ENCODE measurements around the gene SLC1A1.
A peak's percentile ranks its signal among the peaks of the same experiment; 100 is the strongest.

SLC1A1 gene

DNA sequence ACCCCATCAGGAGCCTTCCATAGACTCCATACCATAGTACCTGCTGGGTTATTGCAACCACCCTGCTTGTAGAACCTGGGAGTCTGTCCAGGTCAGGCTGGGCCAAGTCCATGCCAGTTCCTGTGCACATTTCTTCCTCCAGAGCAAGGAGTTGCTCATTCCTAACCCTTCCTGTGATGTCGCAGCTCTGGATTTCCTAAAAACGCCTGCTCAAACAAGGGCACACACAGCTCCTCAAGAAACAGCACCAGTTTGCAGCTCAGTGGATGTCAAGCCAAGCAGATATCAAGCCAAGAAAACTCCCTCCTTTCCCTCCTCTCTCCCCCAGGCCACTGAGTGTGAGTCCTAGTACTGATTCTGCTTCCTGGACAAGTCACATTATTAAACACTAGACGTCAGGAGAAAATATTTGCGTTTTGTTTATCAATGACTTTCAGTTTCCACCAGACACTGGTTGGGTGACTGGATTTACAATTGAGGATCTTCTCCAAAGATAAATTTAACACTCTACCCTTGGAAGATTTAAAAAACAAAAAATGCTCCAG is 59.6 kb downstream of the SLC1A1 start:
- DNase-seq (ENCODE audit: low spot score): no peak
- no peak overlapping the region for H3K4me3 ChIP-seq
- peak overlapping the region in 1 of 2 donors; percentile 25 for H3K27ac ChIP-seq
- TF ChIP-seq, protein P1, sequence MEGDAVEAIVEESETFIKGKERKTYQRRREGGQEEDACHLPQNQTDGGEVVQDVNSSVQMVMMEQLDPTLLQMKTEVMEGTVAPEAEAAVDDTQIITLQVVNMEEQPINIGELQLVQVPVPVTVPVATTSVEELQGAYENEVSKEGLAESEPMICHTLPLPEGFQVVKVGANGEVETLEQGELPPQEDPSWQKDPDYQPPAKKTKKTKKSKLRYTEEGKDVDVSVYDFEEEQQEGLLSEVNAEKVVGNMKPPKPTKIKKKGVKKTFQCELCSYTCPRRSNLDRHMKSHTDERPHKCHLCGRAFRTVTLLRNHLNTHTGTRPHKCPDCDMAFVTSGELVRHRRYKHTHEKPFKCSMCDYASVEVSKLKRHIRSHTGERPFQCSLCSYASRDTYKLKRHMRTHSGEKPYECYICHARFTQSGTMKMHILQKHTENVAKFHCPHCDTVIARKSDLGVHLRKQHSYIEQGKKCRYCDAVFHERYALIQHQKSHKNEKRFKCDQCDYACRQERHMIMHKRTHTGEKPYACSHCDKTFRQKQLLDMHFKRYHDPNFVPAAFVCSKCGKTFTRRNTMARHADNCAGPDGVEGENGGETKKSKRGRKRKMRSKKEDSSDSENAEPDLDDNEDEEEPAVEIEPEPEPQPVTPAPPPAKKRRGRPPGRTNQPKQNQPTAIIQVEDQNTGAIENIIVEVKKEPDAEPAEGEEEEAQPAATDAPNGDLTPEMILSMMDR (IDR thresholded peaks at IDR 0.05): no peak

DNA sequence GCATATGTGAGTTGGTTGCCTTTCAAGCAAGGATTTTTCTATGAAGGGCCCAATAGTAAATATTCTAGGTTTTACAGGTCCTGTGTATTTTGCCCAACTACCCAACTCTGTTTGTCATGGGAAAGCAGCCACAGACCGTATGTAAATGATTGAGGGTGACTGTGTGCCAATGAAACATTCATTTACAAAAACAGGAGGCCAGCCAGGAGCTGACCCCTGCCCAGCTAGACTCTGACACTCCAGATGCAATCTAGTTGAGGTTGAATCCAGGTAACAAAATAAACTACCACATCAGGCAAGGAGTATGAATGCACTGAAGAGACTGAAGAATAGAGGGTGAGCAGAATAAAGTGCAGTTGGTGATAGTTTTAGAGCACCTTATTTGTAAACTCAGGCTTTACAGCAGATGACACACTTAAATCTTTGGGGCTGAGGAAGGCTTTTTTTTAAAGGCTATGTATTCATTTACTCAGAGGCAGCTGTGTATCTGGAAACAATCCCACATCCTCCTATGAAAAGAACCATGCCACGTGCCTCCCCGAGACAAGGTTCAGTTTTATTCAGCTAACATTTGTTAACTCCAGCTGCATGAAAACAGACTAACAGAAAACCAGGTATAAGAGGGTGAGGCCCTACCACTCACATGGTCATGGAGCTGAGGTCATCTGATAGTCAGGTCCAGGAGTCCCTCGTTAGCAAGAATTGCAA is 60.7 kb downstream of the SLC1A1 start:
- DNase-seq (ENCODE audit: low spot score): no peak
- no peak overlapping the region for H3K27ac ChIP-seq
- no peak overlapping the region for H3K4me3 ChIP-seq
- TF ChIP-seq, protein P1 (IDR thresholded peaks at IDR 0.05): no peak

DNA sequence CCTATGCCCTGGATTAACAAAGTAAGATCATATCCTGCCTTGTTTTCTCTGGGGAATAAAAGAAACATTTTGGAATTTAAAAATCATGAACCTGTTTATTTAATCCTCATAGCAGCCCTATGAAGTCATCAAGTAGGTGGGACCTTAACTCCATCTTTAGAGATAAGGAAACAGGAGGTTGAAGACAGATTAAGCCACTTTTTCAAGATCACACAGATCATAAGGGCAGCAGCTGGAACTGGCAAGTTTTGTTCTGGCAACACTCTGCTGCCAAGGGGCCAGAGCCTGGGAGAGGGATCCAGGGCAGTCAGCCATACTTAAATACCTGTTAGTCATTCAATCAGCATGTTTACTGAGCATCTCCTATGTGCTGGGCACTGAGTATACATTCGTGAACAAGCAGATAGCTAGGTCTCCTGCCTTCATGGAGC is 63.7 kb downstream of the SLC1A1 start:
- no peak overlapping the region for H3K4me3 ChIP-seq
- TF ChIP-seq, protein P1 (IDR thresholded peaks at IDR 0.05): no peak
- DNase-seq (ENCODE audit: low spot score): no peak
- no peak overlapping the region for H3K27ac ChIP-seq

DNA sequence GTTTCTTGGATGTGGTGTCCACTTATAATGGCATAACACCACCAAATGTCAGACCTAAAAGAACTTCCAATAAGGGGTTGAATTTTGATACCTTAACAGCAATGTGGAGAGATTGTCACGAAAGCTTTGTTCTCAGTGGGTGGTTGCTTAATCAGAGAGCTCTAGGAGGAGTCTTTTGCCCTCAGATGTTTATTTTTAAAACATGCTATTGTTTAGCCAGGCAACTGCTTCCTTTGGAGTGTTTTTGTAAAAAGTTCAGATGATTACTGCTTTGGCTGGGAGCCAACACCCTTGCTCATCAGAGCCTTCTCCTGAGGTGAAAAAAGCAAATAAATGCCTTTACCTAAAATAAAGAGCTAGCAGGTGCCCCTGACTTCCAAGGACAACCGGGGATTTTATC is 65.0 kb downstream of the SLC1A1 start:
- Histone ChIP-seq H3K4me3 (no peak overlapping the region), H3K27ac (no peak overlapping the region)
- TF ChIP-seq, protein P1 (IDR thresholded peaks at IDR 0.05): no peak
- DNase-seq (ENCODE audit: low spot score): no peak

DNA sequence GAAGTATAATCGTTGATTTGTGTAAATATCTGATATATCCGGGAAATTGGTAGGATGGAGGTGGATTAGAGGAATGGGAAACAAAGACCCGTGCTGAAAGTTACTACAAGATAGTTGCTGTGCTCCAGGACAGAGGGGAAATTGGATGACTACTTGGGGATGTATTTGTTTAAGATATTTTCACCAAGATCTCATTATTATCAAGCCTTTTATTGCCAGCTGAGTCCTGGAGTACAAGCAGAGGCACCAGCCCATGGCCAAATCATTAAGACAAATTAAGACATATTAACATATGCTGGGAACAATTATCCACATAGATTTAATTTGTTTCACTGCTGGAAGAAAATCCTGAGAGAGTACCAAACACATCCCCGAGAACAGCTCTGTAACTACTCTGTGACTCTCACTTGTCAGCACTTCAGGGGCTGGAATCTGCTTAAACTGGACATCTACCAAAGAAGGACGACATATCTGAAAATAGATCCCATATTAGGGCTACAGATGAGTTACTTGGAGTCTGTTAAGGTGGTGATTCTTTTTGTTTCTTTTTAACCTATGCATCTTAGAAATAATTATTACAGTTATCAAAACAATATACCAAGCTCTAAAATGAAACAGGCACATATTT is 68.2 kb downstream of the SLC1A1 start:
- TF ChIP-seq, protein P1 (IDR thresholded peaks at IDR 0.05): no peak
- H3K4me3 ChIP-seq: no peak overlapping the region
- DNase-seq (ENCODE audit: low spot score): no peak
- no peak overlapping the region for H3K27ac ChIP-seq

DNA sequence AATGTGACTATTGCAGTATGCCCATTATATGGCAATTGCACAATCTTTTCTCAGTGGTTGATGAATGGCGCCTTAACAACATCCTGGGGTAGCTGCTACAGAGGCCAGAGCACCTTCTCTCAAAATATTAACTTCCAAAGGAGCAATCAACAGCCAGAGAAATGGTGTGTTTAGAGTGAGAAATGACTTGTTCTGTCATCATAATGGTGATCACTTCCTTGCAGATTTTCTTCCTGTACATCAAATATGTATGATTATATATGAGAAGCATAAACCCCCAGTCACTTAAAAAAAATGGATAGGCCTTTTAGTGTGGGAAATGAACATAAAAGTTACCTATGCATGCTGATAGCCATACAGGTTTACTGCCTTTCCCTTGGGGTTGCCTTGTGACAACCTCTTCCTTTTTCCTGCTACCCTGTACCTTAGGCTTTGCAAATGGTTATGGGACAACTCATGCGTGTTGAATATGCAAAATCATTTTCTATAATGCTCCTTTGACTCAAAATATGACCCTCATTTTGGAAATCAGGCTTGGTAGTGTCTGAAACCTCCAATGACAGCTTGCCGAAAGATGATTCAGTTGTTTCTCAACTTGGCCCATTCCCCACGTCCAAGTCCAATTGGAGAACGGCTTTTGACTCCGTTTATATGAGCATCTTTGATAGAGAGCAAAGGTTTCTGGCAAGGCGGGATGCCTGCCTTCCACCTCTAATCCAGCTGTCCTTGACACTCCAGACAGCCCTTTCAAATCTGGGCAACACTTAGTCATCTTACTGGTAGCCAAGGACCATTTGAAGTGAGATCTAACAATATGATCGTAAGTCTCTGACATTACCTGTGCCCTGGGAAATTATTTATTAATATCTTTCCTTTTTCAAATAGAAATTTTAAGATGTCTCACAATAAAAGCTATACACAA is 69.3 kb downstream of the SLC1A1 start:
- no peak overlapping the region for H3K4me3 ChIP-seq
- H3K27ac ChIP-seq: no peak overlapping the region
- TF ChIP-seq, protein P1 (IDR thresholded peaks at IDR 0.05): no peak
- DNase-seq (ENCODE audit: low spot score): no peak
